OCI-LY3 (cell line): Measurements from ENCODE around the gene FSIP1.

Experiments
- EZH2phosphoT487 ChIP-seq: fragments of 200-600 bp; shearing (Covaris generic); IDR thresholded peaks from 2 replicates; pipeline ENCODE4 v1.6.1; 2018; ENCODE audit warnings: antibody characterized with exemption, mixed run types, low read depth
- TF ChIP-seq, protein P1 (sequence below): fragments of 200-600, 300-600 bp; sonication (generic); IDR thresholded peaks from 2 replicates; pipeline ENCODE4 v1.5.1; 2014; ENCODE audit warnings: antibody characterized with exemption, low read length, low read depth

DNA sequence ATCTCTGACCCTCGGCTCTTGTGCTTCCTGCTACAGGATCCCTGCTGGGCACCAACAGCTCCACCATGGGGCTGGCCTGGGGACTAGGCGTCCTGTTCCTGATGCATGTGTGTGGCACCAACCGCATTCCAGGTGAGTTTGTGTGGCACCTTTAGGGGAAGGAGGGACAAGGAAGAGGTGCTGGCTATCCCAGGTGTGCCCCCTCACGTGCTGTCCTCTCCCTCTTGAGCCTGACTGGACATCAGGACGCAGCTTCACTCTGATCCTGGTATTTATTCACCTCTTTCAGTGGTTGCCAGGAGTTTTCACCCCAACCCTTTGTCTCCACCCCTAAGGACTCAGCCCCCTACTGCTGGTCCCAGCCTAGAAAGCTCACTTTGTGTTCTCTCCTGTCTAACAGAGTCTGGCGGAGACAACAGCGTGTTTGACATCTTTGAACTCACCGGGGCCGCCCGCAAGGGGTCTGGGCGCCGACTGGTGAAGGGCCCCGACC, 200.8 kb downstream of the FSIP1 start:
- TF ChIP-seq, protein P1, sequence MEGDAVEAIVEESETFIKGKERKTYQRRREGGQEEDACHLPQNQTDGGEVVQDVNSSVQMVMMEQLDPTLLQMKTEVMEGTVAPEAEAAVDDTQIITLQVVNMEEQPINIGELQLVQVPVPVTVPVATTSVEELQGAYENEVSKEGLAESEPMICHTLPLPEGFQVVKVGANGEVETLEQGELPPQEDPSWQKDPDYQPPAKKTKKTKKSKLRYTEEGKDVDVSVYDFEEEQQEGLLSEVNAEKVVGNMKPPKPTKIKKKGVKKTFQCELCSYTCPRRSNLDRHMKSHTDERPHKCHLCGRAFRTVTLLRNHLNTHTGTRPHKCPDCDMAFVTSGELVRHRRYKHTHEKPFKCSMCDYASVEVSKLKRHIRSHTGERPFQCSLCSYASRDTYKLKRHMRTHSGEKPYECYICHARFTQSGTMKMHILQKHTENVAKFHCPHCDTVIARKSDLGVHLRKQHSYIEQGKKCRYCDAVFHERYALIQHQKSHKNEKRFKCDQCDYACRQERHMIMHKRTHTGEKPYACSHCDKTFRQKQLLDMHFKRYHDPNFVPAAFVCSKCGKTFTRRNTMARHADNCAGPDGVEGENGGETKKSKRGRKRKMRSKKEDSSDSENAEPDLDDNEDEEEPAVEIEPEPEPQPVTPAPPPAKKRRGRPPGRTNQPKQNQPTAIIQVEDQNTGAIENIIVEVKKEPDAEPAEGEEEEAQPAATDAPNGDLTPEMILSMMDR, result peak; percentile 31; the same call in 1 of the 2 replicates
- no peak for TF ChIP-seq EZH2phosphoT487
